Prostate gland (tissue), 2 donors: Measurements from ENCODE around the gene PRDM16. TPM values are rescaled to one million over a fixed set of nuclear protein-coding genes. Genes with fewer than 3 reads are reported as not detected.

ENCODE experiments used
- DNase-seq: peaks from one replicate; pipeline ENCODE4 v3.0.0-alpha.2; 2019; ENCODE audit warnings: low spot score
- H3K27ac ChIP-seq, 2 donors: fragments of 200-600 bp; sonication (generic); 2 replicates each; pipeline ENCODE4 v1.5.1; 2017 to 2019
- H3K27me3 ChIP-seq: fragments of 200-600 bp; sonication (generic); replicated peaks from 2 replicates; pipeline ENCODE4 v1.5.1; 2019; ENCODE audit not compliant: insufficient read depth
- H3K36me3 ChIP-seq, 2 donors: fragments of 200-600 bp; sonication (generic); 1 replicate in 1 of 2; 2 replicates in 1 of 2; pipeline versions ENCODE4 v1.5.1 to v1.8.1; 2017 to 2019
- H3K4me1 ChIP-seq: fragments of 200-600 bp; sonication (generic); replicated peaks from 2 replicates; pipeline ENCODE4 v1.5.1; 2019
- H3K4me3 ChIP-seq, 2 donors: fragments of 200-600 bp; sonication (generic); 2 replicates each; pipeline ENCODE4 v1.5.1; 2017 to 2019
- H3K9me3 ChIP-seq: fragments of 200-600 bp; sonication (generic); 2 replicates; pipeline ENCODE4 v1.5.1; 2017
- POLR2A ChIP-seq: fragments of 450-650 bp; IDR thresholded peaks from one replicate; pipeline ENCODE4 v1.6.1; 2016; ENCODE audit warnings: antibody characterized with exemption, mild to moderate bottlenecking
- POLR2AphosphoS5 ChIP-seq: sonication (generic); formaldehyde crosslinking; IDR thresholded peaks from one replicate; pipeline ENCODE4 v1.6.1; 2017; ENCODE audit warnings: antibody characterized with exemption
- WGBS: methylation state at CpG from one replicate; pipeline ENCODE4 v1.1.5; 2018; 5-methylcytosine and 5-hydroxymethylcytosine counted together
- intact Hi-C: fragments of 100-400 bp; cut with DNase I; formaldehyde crosslinking; loops from one replicate; pipeline ENCODE4 v1.14.2; 2022
- total RNA-seq, 2 donors: library from RNA; depleted of rRNA; stranded (reverse); fragments of >200 nt; gene quantifications; one replicate each; pipeline ENCODE4 v1.1.0, GENCODE V29; 2016
- TF ChIP-seq, protein P1 (sequence below), 4 experiments: fragments of 200-600 bp in 2 of 4; fragments of 450-650 bp in 2 of 4; sonication (generic) in 2 of 4; IDR thresholded peaks; 1 replicate in 3 of 4; 2 replicates in 1 of 4; pipeline ENCODE4 v1.5.1; 2016 to 2019; ENCODE audit warnings: antibody characterized with exemption in 4 of 4, mild to moderate bottlenecking in 2 of 4, moderate library complexity in 2 of 4

Gene PRDM16
- total RNA-seq, 2 donors from 2014 or later, result 0.23 to 6.5 TPM

- intact Hi-C loops, result no loop called here
- peaks cover 5% of the 10 kb centered on the region for H3K27me3 ChIP-seq
- H3K4me3 ChIP-seq, result no peak overlapping the region
- TF ChIP-seq POLR2A, result no peak
- no peak for TF ChIP-seq POLR2AphosphoS5
- TF ChIP-seq, protein P1, sequence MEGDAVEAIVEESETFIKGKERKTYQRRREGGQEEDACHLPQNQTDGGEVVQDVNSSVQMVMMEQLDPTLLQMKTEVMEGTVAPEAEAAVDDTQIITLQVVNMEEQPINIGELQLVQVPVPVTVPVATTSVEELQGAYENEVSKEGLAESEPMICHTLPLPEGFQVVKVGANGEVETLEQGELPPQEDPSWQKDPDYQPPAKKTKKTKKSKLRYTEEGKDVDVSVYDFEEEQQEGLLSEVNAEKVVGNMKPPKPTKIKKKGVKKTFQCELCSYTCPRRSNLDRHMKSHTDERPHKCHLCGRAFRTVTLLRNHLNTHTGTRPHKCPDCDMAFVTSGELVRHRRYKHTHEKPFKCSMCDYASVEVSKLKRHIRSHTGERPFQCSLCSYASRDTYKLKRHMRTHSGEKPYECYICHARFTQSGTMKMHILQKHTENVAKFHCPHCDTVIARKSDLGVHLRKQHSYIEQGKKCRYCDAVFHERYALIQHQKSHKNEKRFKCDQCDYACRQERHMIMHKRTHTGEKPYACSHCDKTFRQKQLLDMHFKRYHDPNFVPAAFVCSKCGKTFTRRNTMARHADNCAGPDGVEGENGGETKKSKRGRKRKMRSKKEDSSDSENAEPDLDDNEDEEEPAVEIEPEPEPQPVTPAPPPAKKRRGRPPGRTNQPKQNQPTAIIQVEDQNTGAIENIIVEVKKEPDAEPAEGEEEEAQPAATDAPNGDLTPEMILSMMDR (IDR thresholded peaks at IDR 0.05), result no peak
- no peaks in the 10 kb centered on the region for H3K4me1 ChIP-seq
- no peak overlapping the region for H3K27ac ChIP-seq
- DNase-seq, result no peak
- no peaks in the 10 kb centered on the region for H3K9me3 ChIP-seq
- WGBS, result 59% methylated on average over 17 of the region's 17 CpGs
- no peaks in the 10 kb centered on the region for H3K36me3 ChIP-seq
Observed at GRCh38 chr1:3340548-3341235, 271.7 kb downstream of the PRDM16 start.

- DNase-seq, result no peak
- H3K27ac ChIP-seq, result no peak overlapping the region
- TF ChIP-seq POLR2AphosphoS5, result no peak
- TF ChIP-seq POLR2A, result no peak
- TF ChIP-seq, protein P1 (IDR thresholded peaks at IDR 0.05), result no peak
- no peak overlapping the region for H3K4me3 ChIP-seq
- intact Hi-C loops, result no loop called here
- no peaks in the 10 kb centered on the region for H3K4me1 ChIP-seq
- H3K9me3 ChIP-seq, result no peaks in the 10 kb centered on the region
- H3K36me3 ChIP-seq, result no peaks in the 10 kb centered on the region
- WGBS, result 86% methylated on average over 26 of the region's 26 CpGs
- peaks cover 5% of the 10 kb centered on the region for H3K27me3 ChIP-seq
Observed at GRCh38 chr1:3341236-3341994, 272.4 kb downstream of the PRDM16 start.

DNA sequence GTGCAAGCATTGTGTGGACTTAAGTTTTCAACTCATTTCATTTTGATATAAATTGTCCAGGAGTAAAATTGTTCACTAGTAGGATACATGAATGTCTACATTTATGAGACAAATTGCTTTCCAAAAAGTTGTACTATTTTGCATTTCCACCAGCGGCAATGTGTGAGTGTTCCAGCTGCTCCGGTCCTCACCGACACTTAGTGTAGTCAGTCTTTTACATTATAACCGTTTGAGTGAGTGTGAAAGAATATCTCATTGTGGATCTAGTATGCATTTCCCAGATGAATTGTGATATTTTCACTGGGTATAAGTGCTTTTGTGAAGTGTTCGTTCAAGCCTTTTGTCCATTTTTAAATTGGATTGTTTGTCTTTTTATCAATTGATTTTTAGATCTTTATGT lies 274.0 kb downstream of the PRDM16 start:
- Histone ChIP-seq H3K4me1 (no peaks in the 10 kb centered on the region), H3K27me3 (peaks cover 5% of the 10 kb centered on the region), H3K9me3 (no peaks in the 10 kb centered on the region), H3K36me3 (no peaks in the 10 kb centered on the region), H3K4me3 (no peak overlapping the region), H3K27ac (no peak overlapping the region)
- WGBS, result 93% methylated on average over 5 of the region's 5 CpGs
- TF ChIP-seq, protein P1 (IDR thresholded peaks at IDR 0.05), result no peak
- no peak for TF ChIP-seq POLR2AphosphoS5
- DNase-seq, result no peak
- intact Hi-C loops, result no loop called here

DNA sequence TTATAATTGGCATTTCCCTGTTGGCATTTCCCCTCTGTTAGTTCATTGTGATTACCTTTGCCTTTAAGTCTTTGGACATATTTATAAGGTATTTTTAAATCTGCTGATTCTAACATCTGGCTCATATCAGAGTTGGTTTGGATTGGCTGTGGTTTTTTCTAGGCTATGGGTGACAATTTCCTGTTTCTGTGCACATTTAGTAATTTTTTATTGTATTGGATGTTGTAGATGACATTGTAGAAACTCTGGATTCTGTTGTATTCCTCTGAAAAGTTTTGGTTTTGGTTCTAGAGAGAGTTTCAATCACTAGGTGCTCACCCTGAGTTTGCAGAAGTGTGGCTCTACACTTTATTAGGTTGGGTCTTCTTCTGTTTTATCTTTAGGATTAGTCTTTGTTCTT lies 275.4 kb downstream of the PRDM16 start:
- no peaks in the 10 kb centered on the region for H3K36me3 ChIP-seq

More for the DNA sequence above, 275.4 kb downstream of the PRDM16 start:
- DNase-seq, result no peak
- intact Hi-C loops, result no loop called here
- Histone ChIP-seq H3K9me3 (no peaks in the 10 kb centered on the region), H3K27me3 (peaks cover 10% of the 10 kb centered on the region), H3K4me3 (no peak overlapping the region), H3K4me1 (no peaks in the 10 kb centered on the region), H3K27ac (no peak overlapping the region)
- TF ChIP-seq POLR2AphosphoS5 (no peak), POLR2A (no peak)
- TF ChIP-seq, protein P1 (IDR thresholded peaks at IDR 0.05), result no peak
